GM04504 (cell line): Measurements from ENCODE around the gene MUC5B.

Experiments
- DNase-seq: peaks from one replicate; pipeline ENCODE4 v3.0.0-alpha.2; 2012; ENCODE audit warnings: low read depth

MUC5B gene

GRCh38 chr11:1301220-1302000, 78.5 kb downstream of the MUC5B start:
- DNase-seq = no peak

GRCh38 chr11:1302041-1302460, 79.2 kb downstream of the MUC5B start:
- DNase-seq = no peak

- DNase-seq = no peak
Observed at GRCh38 chr11:1302461-1303125, 79.7 kb downstream of the MUC5B start.

- DNase-seq = no peak
Observed at GRCh38 chr11:1303126-1303821, 80.4 kb downstream of the MUC5B start.

- no peak for DNase-seq
Observed at GRCh38 chr11:1303973-1304372, 81.1 kb downstream of the MUC5B start.

GRCh38 chr11:1304380-1304779, 81.5 kb downstream of the MUC5B start:
- DNase-seq = no peak

- DNase-seq = no peak
Observed at GRCh38 chr11:1305063-1305495, 82.2 kb downstream of the MUC5B start.

- no peak for DNase-seq
Observed at GRCh38 chr11:1305501-1306056, 82.7 kb downstream of the MUC5B start.

- no peak for DNase-seq
Observed at GRCh38 chr11:1306186-1307162, 83.6 kb downstream of the MUC5B start.

- DNase-seq = no peak
Observed at GRCh38 chr11:1307163-1307870, 84.5 kb downstream of the MUC5B start.

- peak; percentile 5 for DNase-seq
Observed at GRCh38 chr11:1307998-1308742, 85.3 kb downstream of the MUC5B start.

- DNase-seq = no peak
Observed at GRCh38 chr11:1308743-1309497, 86.1 kb downstream of the MUC5B start.

- peak; percentile 84 for DNase-seq
Observed at GRCh38 chr11:1309498-1310317, 86.8 kb downstream of the MUC5B start, which contains the start of gene TOLLIP. Gene TOLLIP (minus strand): TSS chr11:1309632. CDS start chr11:1309498, 134 bp downstream.

GRCh38 chr11:1310318-1310687, 87.4 kb downstream of the MUC5B start:
- DNase-seq = no peak

GRCh38 chr11:1310772-1311468, 88.1 kb downstream of the MUC5B start:
- DNase-seq = no peak
